GM19238 (cell line): Measurements from ENCODE around the gene RELB.
A peak's percentile ranks its signal among the peaks of the same experiment; 100 is the strongest.

Experiments used
- DNase-seq: peaks from one replicate; pipeline ENCODE4 v3.0.0; 2011; ENCODE audit warnings: low spot score; ENCODE audit not compliant: insufficient read length

Gene RELB

GRCh38 chr19:45021971-45022370, 20.7 kb downstream of the RELB start:
- no peak for DNase-seq

- no peak for DNase-seq
Observed at GRCh38 chr19:45023048-45023447, 21.8 kb downstream of the RELB start.

GRCh38 chr19:45025264-45025663, 24.0 kb downstream of the RELB start:
- no peak for DNase-seq

GRCh38 chr19:45027371-45027770, 26.1 kb downstream of the RELB start:
- no peak for DNase-seq

- no peak for DNase-seq
Observed at GRCh38 chr19:45030825-45031224, 29.6 kb downstream of the RELB start.

- DNase-seq, result no peak
Observed at GRCh38 chr19:45032421-45032820, 31.2 kb downstream of the RELB start.

- DNase-seq, result no peak
Observed at GRCh38 chr19:45035755-45036154, 34.5 kb downstream of the RELB start.

- no peak for DNase-seq
Observed at GRCh38 chr19:45037393-45038169, 36.3 kb downstream of the RELB start.

GRCh38 chr19:45038931-45039893, 37.9 kb downstream of the RELB start, which contains the start of gene CLASRP:
TSS of gene CLASRP (plus strand) at chr19:45039045. CDS start at chr19:45040213, 1,168 bp downstream.
- peak; percentile 80 for DNase-seq

- no peak for DNase-seq
Observed at GRCh38 chr19:45040059-45040771, 39.0 kb downstream of the RELB start.

- no peak for DNase-seq
Observed at GRCh38 chr19:45041125-45041524, 39.9 kb downstream of the RELB start.

- DNase-seq, result no peak
Observed at GRCh38 chr19:45045671-45046353, 44.5 kb downstream of the RELB start.

- no peak for DNase-seq
Observed at GRCh38 chr19:45046355-45046754, 45.1 kb downstream of the RELB start.

- peak; percentile 41 for DNase-seq
Observed at GRCh38 chr19:45047188-45047797, 46.0 kb downstream of the RELB start.

GRCh38 chr19:45049073-45049736, 47.9 kb downstream of the RELB start:
- DNase-seq, result no peak

GRCh38 chr19:45050036-45050435, 48.8 kb downstream of the RELB start:
- DNase-seq, result no peak

GRCh38 chr19:45051929-45052579, 50.8 kb downstream of the RELB start:
- no peak for DNase-seq

GRCh38 chr19:45056831-45057230, 55.6 kb downstream of the RELB start:
- DNase-seq, result no peak

GRCh38 chr19:45057444-45057843, 56.2 kb downstream of the RELB start:
- DNase-seq, result no peak
